Subcutaneous abdominal adipose tissue (tissue), 5 donors: ENCODE results near the gene LPP.

Experiments used
- H3K27ac ChIP-seq: one replicate; pipeline ENCODE4 v1.7.0; 2013; ENCODE audit warnings: low read depth, mild to moderate bottlenecking, inconsistent platforms, low read length, moderate library complexity
- H3K27me3 ChIP-seq, 5 donors: one replicate each; pipeline ENCODE4 v1.7.0; 2013; ENCODE audit warnings: low read length in 5 of 5, inconsistent platforms in 1 of 5; ENCODE audit not compliant: control insufficient read depth in 5 of 5, insufficient read depth in 4 of 5
- H3K36me3 ChIP-seq, 5 donors: one replicate each; pipeline ENCODE4 v1.7.0; 2013; ENCODE audit warnings: low read length in 5 of 5; ENCODE audit not compliant: control insufficient read depth in 5 of 5, insufficient read depth in 5 of 5
- H3K4me1 ChIP-seq, 5 donors: one replicate each; pipeline ENCODE4 v1.7.0; 2013; ENCODE audit warnings: low read length in 5 of 5, mild to moderate bottlenecking in 3 of 5, moderate library complexity in 1 of 5; ENCODE audit not compliant: control insufficient read depth in 5 of 5, insufficient read depth in 5 of 5
- H3K4me3 ChIP-seq, 5 donors: one replicate each; pipeline ENCODE4 v1.7.0; 2013; ENCODE audit warnings: low read length in 5 of 5, low read depth in 1 of 5
- H3K9ac ChIP-seq, 5 donors: one replicate each; pipeline ENCODE4 v1.7.0; 2013; ENCODE audit warnings: low read length in 5 of 5, mild to moderate bottlenecking in 4 of 5, moderate library complexity in 3 of 5
- H3K9me3 ChIP-seq, 5 donors: one replicate each; pipeline ENCODE4 v1.7.0; 2013; ENCODE audit warnings: low read length in 5 of 5; ENCODE audit not compliant: control insufficient read depth in 5 of 5
- donor health status: healthy.
- donor health status: healthy.
- donor health status: healthy.
- donor health status: healthy.
- donor health status: healthy.

The LPP gene

GRCh38 chr3:188284455-188285212 lies 130.7 kb downstream of the LPP start:
- Histone ChIP-seq H3K9ac (no peak overlapping the region), H3K36me3 (no peaks in the 10 kb centered on the region), H3K9me3 (no peaks in the 10 kb centered on the region), H3K27ac (no peak overlapping the region), H3K4me3 (no peak overlapping the region), H3K4me1 (peaks cover 5 to 34% (median 20%) of the 10 kb centered on the region in 5 donors), H3K27me3 (no peaks in the 10 kb centered on the region)

- Histone ChIP-seq H3K27ac (peak overlapping the region; percentile 68), H3K27me3 (no peaks in the 10 kb centered on the region), H3K4me1 (peaks cover 5 to 34% (median 20%) of the 10 kb centered on the region in 5 donors), H3K4me3 (no peak overlapping the region), H3K9ac (no peak overlapping the region), H3K9me3 (no peaks in the 10 kb centered on the region), H3K36me3 (peaks cover 0 to 7% (median 6%) of the 10 kb centered on the region in 5 donors)
Observed at GRCh38 chr3:188286087-188286513, 132.1 kb downstream of the LPP start.

- H3K9me3 ChIP-seq = no peaks in the 10 kb centered on the region
- H3K4me3 ChIP-seq = no peak overlapping the region
- peaks cover 0 to 7% (median 6%) of the 10 kb centered on the region in 5 donors for H3K36me3 ChIP-seq
- no peak overlapping the region for H3K9ac ChIP-seq
- peaks cover 5 to 34% (median 20%) of the 10 kb centered on the region in 5 donors for H3K4me1 ChIP-seq
- peak overlapping the region; percentile 68 for H3K27ac ChIP-seq
- H3K27me3 ChIP-seq = no peaks in the 10 kb centered on the region
Observed at GRCh38 chr3:188287339-188287738, 133.4 kb downstream of the LPP start.

GRCh38 chr3:188287762-188288505 lies 134.0 kb downstream of the LPP start:
- H3K9me3 ChIP-seq = no peaks in the 10 kb centered on the region
- H3K27me3 ChIP-seq = no peaks in the 10 kb centered on the region
- no peak overlapping the region for H3K9ac ChIP-seq
- H3K4me3 ChIP-seq = no peak overlapping the region
- peaks cover 5 to 31% (median 19%) of the 10 kb centered on the region in 5 donors for H3K4me1 ChIP-seq
- H3K27ac ChIP-seq = peak overlapping the region; percentile 68
- H3K36me3 ChIP-seq = peaks cover 0 to 7% (median 6%) of the 10 kb centered on the region in 5 donors

- no peaks in the 10 kb centered on the region for H3K9me3 ChIP-seq
- peaks cover 0 to 34% (median 13%) of the 10 kb centered on the region in 5 donors for H3K4me1 ChIP-seq
- H3K27ac ChIP-seq = no peak overlapping the region
- peaks cover 0 to 7% (median 6%) of the 10 kb centered on the region in 5 donors for H3K36me3 ChIP-seq
- H3K27me3 ChIP-seq = no peaks in the 10 kb centered on the region
- no peak overlapping the region for H3K9ac ChIP-seq
- H3K4me3 ChIP-seq = no peak overlapping the region
Observed at GRCh38 chr3:188292251-188292650, 138.3 kb downstream of the LPP start.

GRCh38 chr3:188292827-188293226 lies 138.9 kb downstream of the LPP start:
- Histone ChIP-seq H3K9ac (no peak overlapping the region), H3K4me3 (no peak overlapping the region), H3K27me3 (no peaks in the 10 kb centered on the region), H3K27ac (no peak overlapping the region), H3K4me1 (peaks cover 0 to 28% (median 12%) of the 10 kb centered on the region in 5 donors), H3K9me3 (no peaks in the 10 kb centered on the region), H3K36me3 (peaks cover 0 to 7% (median 6%) of the 10 kb centered on the region in 5 donors)

GRCh38 chr3:188294113-188294512 lies 140.2 kb downstream of the LPP start:
- H3K4me3 ChIP-seq = no peak overlapping the region
- no peak overlapping the region for H3K27ac ChIP-seq
- H3K9ac ChIP-seq = no peak overlapping the region
- H3K4me1 ChIP-seq = peaks cover 0 to 24% (median 22%) of the 10 kb centered on the region in 5 donors
- H3K9me3 ChIP-seq = no peaks in the 10 kb centered on the region
- peaks cover 0 to 7% (median 6%) of the 10 kb centered on the region in 5 donors for H3K36me3 ChIP-seq
- no peaks in the 10 kb centered on the region for H3K27me3 ChIP-seq

- peaks cover 0 to 24% (median 22%) of the 10 kb centered on the region in 5 donors for H3K4me1 ChIP-seq
- H3K4me3 ChIP-seq = no peak overlapping the region
Observed at GRCh38 chr3:188294823-188295487, 141.0 kb downstream of the LPP start.

GRCh38 chr3:188295876-188296275 lies 141.9 kb downstream of the LPP start:
- no peaks in the 10 kb centered on the region for H3K9me3 ChIP-seq
- peak overlapping the region; percentile 1 for H3K27ac ChIP-seq
- no peak overlapping the region for H3K9ac ChIP-seq
- H3K4me3 ChIP-seq = no peak overlapping the region
- H3K36me3 ChIP-seq = peaks cover 0 to under 1% (median 0%) of the 10 kb centered on the region in 5 donors
- no peaks in the 10 kb centered on the region for H3K27me3 ChIP-seq
- peaks cover 0 to 24% (median 22%) of the 10 kb centered on the region in 5 donors for H3K4me1 ChIP-seq

More at GRCh38 chr3:188294823-188295487, 141.0 kb downstream of the LPP start:
- Histone ChIP-seq H3K27me3 (no peaks in the 10 kb centered on the region), H3K27ac (peak overlapping the region; percentile 8), H3K9ac (peak overlapping the region in 1 of 5 donors; percentile 32), H3K9me3 (no peaks in the 10 kb centered on the region), H3K36me3 (peaks cover 0 to 7% (median 6%) of the 10 kb centered on the region in 5 donors)
